HEK293T (cell line): ENCODE measurements around the gene CCNYL1.

ENCODE experiments used
- BHLHE40 ChIP-seq: fragments of 450-650 bp; IDR thresholded peaks from 2 replicates; pipeline ENCODE4 v1.6.1; 2016; ENCODE audit warnings: mild to moderate bottlenecking, moderate library complexity, borderline replicate concordance
- FOXM1 ChIP-seq: fragments of 450-650 bp; IDR thresholded peaks from 2 replicates; pipeline ENCODE4 v1.6.1; 2017; ENCODE audit warnings: mild to moderate bottlenecking, borderline replicate concordance
- L3MBTL2 ChIP-seq: fragments of 450-650 bp; conservative IDR thresholded peaks from 2 replicates; pipeline ENCODE4 v1.6.1; 2016; ENCODE audit warnings: mild to moderate bottlenecking
- LEF1 ChIP-seq: fragments of 450-650 bp; IDR thresholded peaks from 2 replicates; pipeline ENCODE4 v1.6.1; 2017; ENCODE audit warnings: mild to moderate bottlenecking, borderline replicate concordance
- PKNOX1 ChIP-seq: fragments of 450-650 bp; IDR thresholded peaks from 2 replicates; pipeline ENCODE4 v1.6.1; 2016
- SP1 ChIP-seq: fragments of 450-650 bp; IDR thresholded peaks from 2 replicates; pipeline ENCODE4 v1.6.1; 2017
- SUZ12 ChIP-seq: fragments of 450-650 bp; IDR thresholded peaks from 2 replicates; pipeline ENCODE4 v1.6.1; 2016; ENCODE audit warnings: mild to moderate bottlenecking
- ZNF384 ChIP-seq: fragments of 450-650 bp; IDR thresholded peaks from 2 replicates; pipeline ENCODE4 v1.6.1; 2016

- TF ChIP-seq ZNF384 (no peak), SUZ12 (no peak), L3MBTL2 (no peak), PKNOX1 (no peak), FOXM1 (no peak), SP1 (no peak), LEF1 (no peak), BHLHE40 (no peak)
Observed at GRCh38 chr2:207764096-207764630, 52.7 kb downstream of the CCNYL1 start.
